K562 (cell line): Measurements from ENCODE around the gene CD70. TPM values are rescaled to one million over a fixed set of nuclear protein-coding genes. Genes with fewer than 3 reads are reported as not detected.
A peak's percentile ranks its signal among the peaks of the same experiment; 100 is the strongest.

Experiments used
- CHD2 ChIP-seq: IDR thresholded peaks from 2 replicates; pipeline ENCODE4 v1.6.1; 2011; ENCODE audit warnings: low read depth, low read length
- GTF2E2 ChIP-seq: fragments of 200-800 bp; sonication (Bioruptor generic); IDR thresholded peaks from 2 replicates; pipeline ENCODE4 v1.6.1; 2016; ENCODE audit warnings: missing genetic modification characterization, missing compliant biosample characterization
- HMGN3 ChIP-seq: IDR thresholded peaks from 2 replicates; pipeline ENCODE4 v1.6.1; 2011; ENCODE audit warnings: borderline replicate concordance, low read depth, mild to moderate bottlenecking, mixed read lengths, low read length; ENCODE audit not compliant: insufficient read length; ENCODE audit errors: extremely low read depth
- MEIS2 ChIP-seq: fragments of 450-650 bp; IDR thresholded peaks from 2 replicates; pipeline ENCODE4 v1.6.1; 2014; ENCODE audit warnings: mild to moderate bottlenecking; ENCODE audit not compliant: partially characterized antibody
- MYC ChIP-seq, 2 experiments: fragments of 250-450 bp in 1 of 2; sonication (Bioruptor Pico) in 1 of 2; IDR thresholded peaks; 2 replicates each; pipeline versions ENCODE4 v1.5.1 to v1.6.1; 2012 to 2021; ENCODE audit warnings: low read depth in 2 of 2, borderline replicate concordance in 1 of 2, improper control_type of control experiment in 1 of 2, low read length in 1 of 2, mild to moderate bottlenecking in 1 of 2, moderate library complexity in 1 of 2
- NCOA2 ChIP-seq, 2 experiments: fragments of 450-650 bp; IDR thresholded peaks; 2 replicates each; pipeline ENCODE4 v1.6.1; 2018; ENCODE audit warnings: mild to moderate bottlenecking in 2 of 2, moderate library complexity in 1 of 2; ENCODE audit not compliant: partially characterized antibody in 2 of 2
- PTRF ChIP-seq: fragments of 450-650 bp; IDR thresholded peaks from 2 replicates; pipeline ENCODE4 v1.6.1; 2016; ENCODE audit warnings: mild to moderate bottlenecking, missing genetic modification characterization, missing compliant biosample characterization
- RUNX1 ChIP-seq: sonication (generic); IDR thresholded peaks from 2 replicates; pipeline ENCODE4 v1.6.1; 2016; ENCODE audit warnings: antibody characterized with exemption, low read depth
- WHSC1 ChIP-seq: IDR thresholded peaks from one replicate; pipeline ENCODE4 v1.6.1; 2012; ENCODE audit warnings: low read length, control low read depth, inconsistent platforms
- ZNF512 ChIP-seq: IDR thresholded peaks from 2 replicates; pipeline ENCODE4 v1.6.1; 2016; ENCODE audit warnings: missing genetic modification characterization, missing compliant biosample characterization
- ZNF668 ChIP-seq: fragments of 250-450 bp; sonication (Bioruptor Pico); IDR thresholded peaks from 2 replicates; pipeline ENCODE4 v1.8.0; 2022; ENCODE audit warnings: mild to moderate bottlenecking, inconsistent platforms
- ZNF79 ChIP-seq: fragments of 250-450 bp; sonication (Bioruptor Pico); IDR thresholded peaks from 2 replicates; pipeline ENCODE4 v1.4.0; 2020; ENCODE audit warnings: low read depth, mild to moderate bottlenecking, moderate library complexity
- polyA plus RNA-seq, 8 experiments: library from polyadenylated mRNA; depleted of rRNA in 4 of 8; stranded (reverse) in 5 of 8; unstranded in 3 of 8; fragments of >200 nt; fragmentation: Nextera tagmentation in 2 of 8; fragmentation: Illumina TruSeq in 1 of 8; extraction: Ambion mirVana in 2 of 8; extraction: Trizol in 1 of 8; gene quantifications; 2 replicates each; pipeline versions ENCODE4 v1.2.1 to v1.2.3, GENCODE V29; 2011 to 2014; ENCODE audit warnings: inconsistent platforms in 1 of 8, missing spikeins in 1 of 8
- total RNA-seq, 7 experiments: library from RNA; depleted of rRNA in 6 of 7; stranded (reverse); fragments of >200 nt in 6 of 7; fragmentation: Illumina TruSeq in 2 of 7; extraction: Trizol in 2 of 7; gene quantifications; 2 replicates each; pipeline versions ENCODE4 v1.2.1 to v1.2.3, GENCODE V29; 2011 to 2021; ENCODE audit warnings: low replicate concordance in 1 of 7
- TF ChIP-seq, protein P1 (sequence below): fragments of 250-450 bp; sonication (Bioruptor Pico); IDR thresholded peaks from 2 replicates; pipeline ENCODE4 v1.5.0; 2022; ENCODE audit warnings: mild to moderate bottlenecking
- TF ChIP-seq, protein P2 (sequence below): sonication (generic); formaldehyde crosslinking; IDR thresholded peaks from 2 replicates; pipeline ENCODE4 v1.8.1; 2023; ENCODE audit warnings: mild to moderate bottlenecking, missing genetic modification reagents
- TF ChIP-seq, protein P3 (sequence below): fragments of 450-650 bp; formaldehyde crosslinking; IDR thresholded peaks from 2 replicates; pipeline ENCODE4 v1.4.0; 2020; ENCODE audit warnings: mild to moderate bottlenecking, moderate library complexity

CD70 gene
- total and polyA plus RNA-seq, 9 of the 15 experiments (the other 6 are each of a cell fraction or from before 2014, with no cell fraction given) = 0.06 to 0.58 (median 0.33) TPM; not detected in 4

DNA sequence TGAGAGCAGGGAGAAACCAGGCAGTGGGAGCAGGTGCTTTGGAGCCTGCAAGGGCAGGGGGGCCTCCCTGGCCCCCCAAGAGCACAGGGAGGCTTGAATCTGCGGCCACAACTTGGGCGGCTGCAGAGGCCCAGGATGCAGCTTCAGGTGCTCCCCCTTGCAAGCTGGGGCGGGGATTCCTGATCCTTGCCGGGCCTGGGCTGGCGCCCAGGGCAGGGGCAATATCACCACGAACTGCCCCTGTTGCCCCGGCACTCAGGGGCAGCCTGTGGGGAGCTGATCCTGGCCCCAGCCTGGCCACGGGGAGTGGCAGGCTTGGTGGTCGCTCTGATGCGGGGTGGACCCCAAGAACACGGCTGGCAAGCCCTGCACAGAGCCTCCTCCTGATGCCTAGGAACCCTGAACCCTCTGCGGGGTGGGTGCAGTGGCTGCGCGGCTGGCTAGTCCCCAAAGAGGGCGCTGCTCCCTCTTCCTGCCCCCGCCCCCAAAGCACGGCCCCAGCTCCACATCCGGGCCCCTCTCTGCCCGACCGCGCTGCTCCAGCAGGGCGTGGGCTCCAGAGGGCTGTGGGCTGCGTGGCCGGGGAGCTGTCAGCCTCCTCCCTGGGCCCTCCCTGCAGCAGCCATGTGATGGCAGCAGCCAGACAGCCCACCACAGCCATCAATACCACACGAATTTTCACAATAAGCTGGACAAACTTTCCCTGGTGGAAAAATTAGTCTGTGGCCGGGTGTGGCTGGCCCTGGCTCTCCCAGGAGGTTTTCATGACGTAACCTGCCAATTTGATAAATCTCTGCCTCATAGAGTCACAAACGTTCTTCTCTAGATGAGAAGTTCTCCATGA, 39.1 kb downstream of the CD70 start (continued):
- TF ChIP-seq, protein P1, sequence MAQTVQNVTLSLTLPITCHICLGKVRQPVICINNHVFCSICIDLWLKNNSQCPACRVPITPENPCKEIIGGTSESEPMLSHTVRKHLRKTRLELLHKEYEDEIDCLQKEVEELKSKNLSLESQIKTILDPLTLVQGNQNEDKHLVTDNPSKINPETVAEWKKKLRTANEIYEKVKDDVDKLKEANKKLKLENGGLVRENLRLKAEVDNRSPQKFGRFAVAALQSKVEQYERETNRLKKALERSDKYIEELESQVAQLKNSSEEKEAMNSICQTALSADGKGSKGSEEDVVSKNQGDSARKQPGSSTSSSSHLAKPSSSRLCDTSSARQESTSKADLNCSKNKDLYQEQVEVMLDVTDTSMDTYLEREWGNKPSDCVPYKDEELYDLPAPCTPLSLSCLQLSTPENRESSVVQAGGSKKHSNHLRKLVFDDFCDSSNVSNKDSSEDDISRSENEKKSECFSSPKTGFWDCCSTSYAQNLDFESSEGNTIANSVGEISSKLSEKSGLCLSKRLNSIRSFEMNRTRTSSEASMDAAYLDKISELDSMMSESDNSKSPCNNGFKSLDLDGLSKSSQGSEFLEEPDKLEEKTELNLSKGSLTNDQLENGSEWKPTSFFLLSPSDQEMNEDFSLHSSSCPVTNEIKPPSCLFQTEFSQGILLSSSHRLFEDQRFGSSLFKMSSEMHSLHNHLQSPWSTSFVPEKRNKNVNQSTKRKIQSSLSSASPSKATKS (CRISPR knock-in tag) = no peak
- TF ChIP-seq, protein P2, sequence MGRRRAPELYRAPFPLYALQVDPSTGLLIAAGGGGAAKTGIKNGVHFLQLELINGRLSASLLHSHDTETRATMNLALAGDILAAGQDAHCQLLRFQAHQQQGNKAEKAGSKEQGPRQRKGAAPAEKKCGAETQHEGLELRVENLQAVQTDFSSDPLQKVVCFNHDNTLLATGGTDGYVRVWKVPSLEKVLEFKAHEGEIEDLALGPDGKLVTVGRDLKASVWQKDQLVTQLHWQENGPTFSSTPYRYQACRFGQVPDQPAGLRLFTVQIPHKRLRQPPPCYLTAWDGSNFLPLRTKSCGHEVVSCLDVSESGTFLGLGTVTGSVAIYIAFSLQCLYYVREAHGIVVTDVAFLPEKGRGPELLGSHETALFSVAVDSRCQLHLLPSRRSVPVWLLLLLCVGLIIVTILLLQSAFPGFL = no peak
- TF ChIP-seq RUNX1 (no peak), WHSC1 (no peak), MYC (IDR thresholded peaks at IDR 0.05; ENCODE audit: low read depth, low read length) (peak; percentile 74; the same call in 1 of the 2 replicates), MYC (CRISPR knock-in tag; IDR thresholded peaks at IDR 0.05; ENCODE audit: borderline replicate concordance, low read depth) (no peak), GTF2E2 (tag) (no peak), ZNF79 (CRISPR knock-in tag) (no peak), NCOA2 (IDR thresholded peaks at IDR 0.05; ENCODE audit: partially characterized antibody in 2 of 2) (no peak), PTRF (tag) (no peak), HMGN3 (peak; percentile 7), CHD2 (no peak), ZNF512 (tag) (no peak), MEIS2 (peak; percentile 80), ZNF668 (CRISPR knock-in tag) (no peak)
- TF ChIP-seq, protein P3, sequence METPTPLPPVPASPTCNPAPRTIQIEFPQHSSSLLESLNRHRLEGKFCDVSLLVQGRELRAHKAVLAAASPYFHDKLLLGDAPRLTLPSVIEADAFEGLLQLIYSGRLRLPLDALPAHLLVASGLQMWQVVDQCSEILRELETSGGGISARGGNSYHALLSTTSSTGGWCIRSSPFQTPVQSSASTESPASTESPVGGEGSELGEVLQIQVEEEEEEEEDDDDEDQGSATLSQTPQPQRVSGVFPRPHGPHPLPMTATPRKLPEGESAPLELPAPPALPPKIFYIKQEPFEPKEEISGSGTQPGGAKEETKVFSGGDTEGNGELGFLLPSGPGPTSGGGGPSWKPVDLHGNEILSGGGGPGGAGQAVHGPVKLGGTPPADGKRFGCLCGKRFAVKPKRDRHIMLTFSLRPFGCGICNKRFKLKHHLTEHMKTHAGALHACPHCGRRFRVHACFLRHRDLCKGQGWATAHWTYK (CRISPR knock-in tag) = no peak
- TF ChIP-seq, all 486 proteins: peak for 46
